Hepatocyte (in vitro differentiated cells): ENCODE data around the gene ASB9. TPM values are rescaled to one million over a fixed set of nuclear protein-coding genes. Genes with fewer than 3 reads are reported as not detected.

Source experiments
- DNase-seq: peaks from one replicate; pipeline ENCODE4 v3.0.0-alpha.2; 2016; ENCODE audit warnings: low spot score
- H2AFZ ChIP-seq: fragments of 200-600 bp; sonication (generic); 2 replicates; pipeline ENCODE4 v1.6.0; 2016; ENCODE audit warnings: antibody characterized with exemption, mild to moderate bottlenecking
- H3K27ac ChIP-seq: fragments of 200-600 bp; sonication (generic); 2 replicates; pipeline ENCODE4 v1.5.1; 2016; ENCODE audit warnings: mild to moderate bottlenecking
- H3K27me3 ChIP-seq: fragments of 200-600 bp; sonication (generic); 2 replicates; pipeline ENCODE4 v1.6.1; 2016
- H3K36me3 ChIP-seq: fragments of 200-600 bp; sonication (generic); replicated peaks from 2 replicates; pipeline ENCODE4 v1.5.1; 2016; ENCODE audit warnings: low read depth; ENCODE audit not compliant: insufficient read depth
- H3K4me1 ChIP-seq: fragments of 200-600 bp; sonication (generic); 2 replicates; pipeline ENCODE4 v1.5.1; 2016; ENCODE audit warnings: mild to moderate bottlenecking, moderate library complexity; ENCODE audit not compliant: insufficient read depth
- H3K4me2 ChIP-seq: fragments of 200-600 bp; sonication (generic); 2 replicates; pipeline ENCODE4 v1.6.0; 2016
- H3K4me3 ChIP-seq: fragments of 200-600 bp; sonication (generic); 2 replicates; pipeline ENCODE4 v1.5.1; 2016; ENCODE audit warnings: mild to moderate bottlenecking
- H3K79me2 ChIP-seq: fragments of 200-600 bp; sonication (generic); 2 replicates; pipeline ENCODE4 v1.6.0; 2017; ENCODE audit warnings: mild to moderate bottlenecking
- H3K9me2 ChIP-seq: fragments of 200-600 bp; sonication (generic); replicated peaks from 2 replicates; pipeline ENCODE4 v1.6.0; 2017; ENCODE audit warnings: mild to moderate bottlenecking; ENCODE audit not compliant: insufficient read depth
- H3K9me3 ChIP-seq: fragments of 200-600 bp; sonication (generic); 2 replicates; pipeline ENCODE4 v1.5.1; 2016; ENCODE audit warnings: low read depth, mild to moderate bottlenecking
- H4K20me1 ChIP-seq: fragments of 200-600 bp; sonication (generic); 2 replicates; pipeline ENCODE4 v1.6.0; 2016; ENCODE audit warnings: mild to moderate bottlenecking; ENCODE audit not compliant: insufficient read depth, poor library complexity, severe bottlenecking
- EZH2 ChIP-seq: fragments of 200-600 bp; sonication (generic); IDR thresholded peaks from 2 replicates; pipeline ENCODE4 v1.6.1; 2016; ENCODE audit warnings: antibody characterized with exemption, mild to moderate bottlenecking, borderline replicate concordance
- EZH2phosphoT487 ChIP-seq: fragments of 200-600 bp; sonication (generic); IDR thresholded peaks from one replicate; pipeline ENCODE4 v1.6.1; 2018; ENCODE audit warnings: antibody characterized with exemption, mild to moderate bottlenecking, low read depth, moderate library complexity; ENCODE audit not compliant: unreplicated experiment, severe bottlenecking
- WGBS: methylation state at CpG from one replicate; pipeline ENCODE4 v1.1.6; 2016; ENCODE audit warnings: low lambda C conversion rate; ENCODE audit errors: missing lambda C conversion rate; 5-methylcytosine and 5-hydroxymethylcytosine counted together
- polyA plus RNA-seq: library from polyadenylated mRNA; unstranded; fragments of >200 nt; fragmentation: Nextera tagmentation; extraction: Ambion mirVana; gene quantifications from 2 replicates; pipeline ENCODE4 v1.2.1, GENCODE V29; 2016
- total RNA-seq: library from RNA; depleted of rRNA; stranded (reverse); fragments of >200 nt; gene quantifications from 2 replicates; pipeline ENCODE4 v1.2.3, GENCODE V29; 2014
- TF ChIP-seq, protein P1 (sequence below): fragments of 200-600 bp; sonication (generic); IDR thresholded peaks from 2 replicates; pipeline ENCODE4 v1.5.1; 2016; ENCODE audit warnings: antibody characterized with exemption, mild to moderate bottlenecking; ENCODE audit not compliant: poor library complexity

ASB9 gene
- total and polyA plus RNA-seq, 2 experiments from 2014 or later: 4.7 to 6.0 TPM

DNA sequence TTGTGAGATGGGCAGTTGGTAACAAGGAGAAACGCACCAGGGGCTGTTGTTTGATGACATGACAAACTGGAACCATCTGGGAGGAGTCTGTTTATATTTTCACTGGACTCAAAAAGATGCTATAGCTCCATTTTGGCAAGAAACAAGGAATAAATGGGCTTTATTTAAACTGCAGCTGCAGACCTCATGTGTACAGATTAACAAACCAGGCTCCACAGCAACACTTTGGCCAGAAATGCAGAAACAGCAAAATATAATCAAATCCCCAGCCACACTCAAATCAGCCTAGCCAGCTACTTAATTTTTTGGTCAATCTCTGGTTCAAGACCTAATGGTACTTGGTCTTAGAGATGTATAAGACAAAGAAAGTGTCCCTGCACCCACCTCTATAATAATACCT is 52.7 kb downstream of the ASB9 start:
- H4K20me1 ChIP-seq: no peaks in the 10 kb centered on the region
- no peak for DNase-seq
- H3K36me3 ChIP-seq: no peaks in the 10 kb centered on the region
- no peak overlapping the region for H3K4me2 ChIP-seq
- no peak overlapping the region for H3K4me3 ChIP-seq
- H3K9me2 ChIP-seq: no peaks in the 10 kb centered on the region
- no peaks in the 10 kb centered on the region for H3K79me2 ChIP-seq
- WGBS: 59% methylated on average over 1 of the region's 1 CpG
- no peak overlapping the region for H3K27ac ChIP-seq
- no peaks in the 10 kb centered on the region for H3K27me3 ChIP-seq
- TF ChIP-seq, protein P1, sequence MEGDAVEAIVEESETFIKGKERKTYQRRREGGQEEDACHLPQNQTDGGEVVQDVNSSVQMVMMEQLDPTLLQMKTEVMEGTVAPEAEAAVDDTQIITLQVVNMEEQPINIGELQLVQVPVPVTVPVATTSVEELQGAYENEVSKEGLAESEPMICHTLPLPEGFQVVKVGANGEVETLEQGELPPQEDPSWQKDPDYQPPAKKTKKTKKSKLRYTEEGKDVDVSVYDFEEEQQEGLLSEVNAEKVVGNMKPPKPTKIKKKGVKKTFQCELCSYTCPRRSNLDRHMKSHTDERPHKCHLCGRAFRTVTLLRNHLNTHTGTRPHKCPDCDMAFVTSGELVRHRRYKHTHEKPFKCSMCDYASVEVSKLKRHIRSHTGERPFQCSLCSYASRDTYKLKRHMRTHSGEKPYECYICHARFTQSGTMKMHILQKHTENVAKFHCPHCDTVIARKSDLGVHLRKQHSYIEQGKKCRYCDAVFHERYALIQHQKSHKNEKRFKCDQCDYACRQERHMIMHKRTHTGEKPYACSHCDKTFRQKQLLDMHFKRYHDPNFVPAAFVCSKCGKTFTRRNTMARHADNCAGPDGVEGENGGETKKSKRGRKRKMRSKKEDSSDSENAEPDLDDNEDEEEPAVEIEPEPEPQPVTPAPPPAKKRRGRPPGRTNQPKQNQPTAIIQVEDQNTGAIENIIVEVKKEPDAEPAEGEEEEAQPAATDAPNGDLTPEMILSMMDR: no peak
- TF ChIP-seq EZH2: no peak
- no peak overlapping the region for H2AFZ ChIP-seq
- H3K9me3 ChIP-seq: no peaks in the 10 kb centered on the region
- H3K4me1 ChIP-seq: no peaks in the 10 kb centered on the region

DNA sequence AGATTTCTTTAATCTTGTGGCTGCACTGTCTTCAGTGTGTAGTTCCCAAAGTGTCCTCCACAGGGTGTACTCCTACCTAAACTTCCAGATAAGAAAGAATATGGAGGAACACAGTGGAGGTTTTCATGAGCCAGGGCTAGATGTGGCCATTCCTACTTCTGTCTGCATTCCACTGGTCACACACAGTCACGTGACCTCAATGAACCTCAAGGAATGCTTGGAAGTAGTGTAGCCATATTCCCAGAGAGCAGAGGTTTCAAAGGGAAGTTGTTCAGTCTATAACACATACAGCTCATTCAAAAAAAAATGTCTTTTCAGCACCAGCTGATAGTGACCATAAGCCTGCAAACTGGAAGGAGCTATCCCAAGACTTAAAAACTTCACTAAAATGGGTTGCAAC is 53.6 kb downstream of the ASB9 start:
- Histone ChIP-seq H3K27ac (no peak overlapping the region), H4K20me1 (no peaks in the 10 kb centered on the region), H3K4me2 (no peak overlapping the region), H3K4me3 (no peak overlapping the region), H3K9me3 (no peaks in the 10 kb centered on the region), H3K9me2 (no peaks in the 10 kb centered on the region), H2AFZ (no peak overlapping the region), H3K27me3 (no peaks in the 10 kb centered on the region), H3K36me3 (no peaks in the 10 kb centered on the region), H3K4me1 (no peaks in the 10 kb centered on the region), H3K79me2 (no peaks in the 10 kb centered on the region)
- TF ChIP-seq, protein P1: no peak
- no peak for TF ChIP-seq EZH2
- TF ChIP-seq EZH2phosphoT487: no peak
- WGBS: 73% methylated on average over 1 of the region's 1 CpG
- no peak for DNase-seq

DNA sequence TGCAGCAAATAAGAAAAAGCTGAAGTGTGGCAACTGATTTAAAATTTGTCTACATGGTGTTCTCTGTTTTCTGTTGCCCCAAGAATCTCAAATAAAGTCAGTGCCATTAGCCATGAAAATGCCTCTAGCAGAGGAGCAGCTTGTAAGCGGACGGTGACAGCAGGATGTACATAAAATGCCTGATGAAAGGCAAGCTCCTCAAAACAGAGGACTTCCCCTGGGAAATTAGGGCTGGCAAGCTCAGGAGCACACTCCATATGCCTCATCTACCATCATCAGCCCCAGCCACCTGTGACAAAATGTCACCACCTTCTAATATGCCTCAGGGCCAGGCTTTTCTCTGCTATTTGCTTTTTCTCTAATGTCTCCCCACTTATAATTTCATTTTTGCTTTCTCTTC is 54.5 kb downstream of the ASB9 start:
- H2AFZ ChIP-seq: no peak overlapping the region
- no peak for DNase-seq
- no peaks in the 10 kb centered on the region for H4K20me1 ChIP-seq
- H3K9me3 ChIP-seq: no peaks in the 10 kb centered on the region
- no peak overlapping the region for H3K4me2 ChIP-seq
- WGBS: 89% methylated on average over 2 of the region's 2 CpGs
- H3K9me2 ChIP-seq: no peaks in the 10 kb centered on the region
- H3K4me3 ChIP-seq: no peak overlapping the region
- H3K27me3 ChIP-seq: no peaks in the 10 kb centered on the region
- no peak for TF ChIP-seq EZH2
- no peaks in the 10 kb centered on the region for H3K4me1 ChIP-seq
- no peak overlapping the region for H3K27ac ChIP-seq
- no peaks in the 10 kb centered on the region for H3K36me3 ChIP-seq
- no peaks in the 10 kb centered on the region for H3K79me2 ChIP-seq

DNA sequence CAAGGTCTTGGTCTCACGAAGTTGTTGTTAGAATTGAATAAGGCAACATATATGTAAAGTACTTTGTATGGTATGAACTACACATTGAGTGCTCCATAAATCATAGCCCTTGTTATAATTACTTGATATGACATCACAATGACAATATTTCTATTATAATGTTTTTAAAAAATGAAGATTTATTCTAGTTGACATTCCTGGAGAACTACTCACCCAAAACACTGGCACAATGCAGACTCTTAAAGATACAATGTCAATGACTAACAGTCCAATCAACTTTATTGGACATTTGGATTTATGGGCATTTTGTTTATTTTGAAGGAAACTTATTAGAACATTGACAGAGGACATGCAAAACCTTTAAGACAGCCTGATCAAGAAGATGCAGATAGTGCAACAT is 55.3 kb downstream of the ASB9 start:
- Histone ChIP-seq H3K79me2 (no peaks in the 10 kb centered on the region), H3K4me2 (no peak overlapping the region), H2AFZ (no peak overlapping the region), H3K27ac (no peak overlapping the region), H3K4me3 (no peak overlapping the region), H4K20me1 (no peaks in the 10 kb centered on the region), H3K27me3 (no peaks in the 10 kb centered on the region), H3K36me3 (no peaks in the 10 kb centered on the region), H3K4me1 (no peaks in the 10 kb centered on the region), H3K9me2 (no peaks in the 10 kb centered on the region), H3K9me3 (no peaks in the 10 kb centered on the region)
- TF ChIP-seq EZH2: no peak
- no peak for TF ChIP-seq EZH2phosphoT487
- TF ChIP-seq, protein P1: no peak
- WGBS: 71% methylated on average over 1 of the region's 1 CpG
- no peak for DNase-seq
